OCI-LY1 (cell line): ENCODE results near the gene HPCAL1.

Experiments
- H2AFZ ChIP-seq: fragments of 200-600 bp; sonication (generic), shearing (Covaris generic); 2 replicates; pipeline ENCODE4 v1.6.0; 2014; ENCODE audit warnings: antibody characterized with exemption, mild to moderate bottlenecking, low read length
- H3F3A ChIP-seq: fragments of 200-600 bp; sonication (generic), shearing (Covaris generic); 2 replicates; pipeline ENCODE4 v1.6.0; 2014; ENCODE audit warnings: mild to moderate bottlenecking, antibody characterized with exemption, low read length, moderate library complexity; ENCODE audit not compliant: insufficient read depth
- H3K27ac ChIP-seq: fragments of 200-600 bp; sonication (generic); 2 replicates; pipeline ENCODE4 v1.5.1; 2014; ENCODE audit warnings: low read length, mixed run types, mild to moderate bottlenecking, low read depth; ENCODE audit not compliant: poor library complexity, severe bottlenecking
- H3K27me3 ChIP-seq: fragments of 200-600 bp; sonication (generic); 2 replicates; pipeline ENCODE4 v1.6.0; 2014; ENCODE audit warnings: antibody characterized with exemption, mild to moderate bottlenecking, low read length, moderate library complexity; ENCODE audit not compliant: insufficient read depth
- H3K36me3 ChIP-seq: fragments of 200-600 bp; sonication (generic); 2 replicates; pipeline ENCODE4 v1.6.1; 2014; ENCODE audit warnings: mild to moderate bottlenecking, antibody characterized with exemption, low read length, moderate library complexity, mixed read lengths; ENCODE audit not compliant: insufficient read depth
- H3K4me1 ChIP-seq: fragments of 200-600 bp; sonication (generic); 2 replicates; pipeline ENCODE4 v1.5.1; 2014; ENCODE audit warnings: mild to moderate bottlenecking, low read length, moderate library complexity; ENCODE audit not compliant: insufficient read depth, severe bottlenecking
- H3K4me2 ChIP-seq: fragments of 200-600 bp; sonication (generic), shearing (Covaris generic); 2 replicates; pipeline ENCODE4 v1.6.1; 2014; ENCODE audit warnings: low read length
- H3K4me3 ChIP-seq: fragments of 200-600 bp; sonication (generic); 2 replicates; pipeline ENCODE4 v1.5.1; 2014; ENCODE audit warnings: low read length, low read depth, mild to moderate bottlenecking, mixed read lengths; ENCODE audit not compliant: poor library complexity, severe bottlenecking
- H3K79me2 ChIP-seq: fragments of 200-600 bp; shearing (Covaris generic); 2 replicates; pipeline ENCODE4 v1.6.1; 2016; ENCODE audit warnings: mixed run types, low read length, mixed read lengths; ENCODE audit not compliant: insufficient read depth
- H3K9ac ChIP-seq: fragments of 200-600 bp; sonication (generic), shearing (Covaris generic); 2 replicates; pipeline ENCODE4 v1.6.1; 2014; ENCODE audit warnings: mild to moderate bottlenecking, low read length, mixed read lengths
- H3K9me2 ChIP-seq: fragments of 200-600 bp; sonication (generic), shearing (Covaris generic); 2 replicates; pipeline ENCODE4 v1.6.1; 2014; ENCODE audit warnings: low read depth, mild to moderate bottlenecking, low read length, mixed read lengths
- H3K9me3 ChIP-seq: fragments of 200-600 bp; shearing (Covaris generic); 2 replicates; pipeline ENCODE4 v1.6.1; 2014; ENCODE audit warnings: low read length, mixed read lengths
- H4K20me1 ChIP-seq: fragments of 200-600 bp; sonication (generic), shearing (Covaris generic); 2 replicates; pipeline ENCODE4 v1.6.0; 2016; ENCODE audit warnings: mild to moderate bottlenecking, low read length; ENCODE audit not compliant: insufficient read depth
- EZH2 ChIP-seq: fragments of 200-600 bp; sonication (generic), shearing (Covaris generic); IDR thresholded peaks from 2 replicates; pipeline ENCODE4 v1.8.0; 2017; ENCODE audit warnings: borderline replicate concordance, mixed run types, mild to moderate bottlenecking, antibody characterized with exemption, low read length, moderate library complexity, mixed read lengths
- TF ChIP-seq, protein P1 (sequence below): fragments of 200-600 bp; sonication (generic), shearing (Covaris generic); IDR thresholded peaks from 2 replicates; pipeline ENCODE4 v1.5.1; 2017; ENCODE audit warnings: mild to moderate bottlenecking, antibody characterized with exemption, low read length, moderate library complexity, mixed read lengths

HPCAL1 gene

DNA sequence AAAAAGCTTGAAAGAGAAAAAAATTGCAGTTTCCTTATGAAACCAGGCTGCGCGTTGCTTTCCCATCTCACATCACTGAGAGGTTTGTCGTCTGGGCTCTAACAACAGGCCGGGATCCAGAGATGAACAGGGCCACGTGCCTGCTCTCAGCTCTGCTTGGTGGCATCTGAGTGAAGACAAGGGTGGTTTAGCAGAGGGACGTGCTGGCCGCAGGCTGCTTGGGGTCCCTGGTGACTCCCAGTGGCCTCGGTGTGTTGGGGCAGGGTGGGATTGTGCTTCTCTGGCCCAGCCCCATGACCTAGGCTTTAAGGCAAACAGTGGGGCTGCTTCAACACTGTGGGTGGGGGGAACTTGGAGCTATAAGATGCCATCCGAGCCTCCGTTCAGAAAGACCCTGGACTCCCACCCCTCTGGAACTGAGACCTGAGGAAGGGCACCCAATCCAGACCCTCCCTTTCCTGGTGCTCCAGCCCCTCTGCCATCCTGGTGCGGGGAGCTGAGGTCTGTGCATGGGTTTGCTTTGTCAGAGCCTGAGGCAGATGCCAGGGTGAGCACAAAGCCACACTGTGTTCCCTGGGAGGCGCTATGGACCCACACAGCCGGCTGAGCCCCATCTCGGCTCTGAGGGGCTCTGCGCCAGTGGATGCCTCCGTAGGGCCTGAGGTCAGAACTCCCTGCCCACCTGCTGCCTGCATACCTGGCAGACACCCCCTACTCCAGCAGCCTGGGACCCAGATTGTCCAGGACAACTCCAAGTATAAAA, 18.4 kb upstream of the HPCAL1 start:
- Histone ChIP-seq H3K27me3 (peaks cover 10% of the 10 kb centered on the region; the same call in 1 of the 2 replicates), H3K27ac (no peak overlapping the region), H3K9me2 (no peaks in the 10 kb centered on the region), H3F3A (no peaks in the 10 kb centered on the region), H3K4me1 (no peaks in the 10 kb centered on the region), H3K36me3 (no peaks in the 10 kb centered on the region), H3K9ac (no peak overlapping the region), H3K4me3 (no peak overlapping the region), H4K20me1 (no peaks in the 10 kb centered on the region), H2AFZ (no peak overlapping the region), H3K9me3 (no peaks in the 10 kb centered on the region), H3K4me2 (no peak overlapping the region), H3K79me2 (no peaks in the 10 kb centered on the region)
- no peak for TF ChIP-seq EZH2
- TF ChIP-seq, protein P1, sequence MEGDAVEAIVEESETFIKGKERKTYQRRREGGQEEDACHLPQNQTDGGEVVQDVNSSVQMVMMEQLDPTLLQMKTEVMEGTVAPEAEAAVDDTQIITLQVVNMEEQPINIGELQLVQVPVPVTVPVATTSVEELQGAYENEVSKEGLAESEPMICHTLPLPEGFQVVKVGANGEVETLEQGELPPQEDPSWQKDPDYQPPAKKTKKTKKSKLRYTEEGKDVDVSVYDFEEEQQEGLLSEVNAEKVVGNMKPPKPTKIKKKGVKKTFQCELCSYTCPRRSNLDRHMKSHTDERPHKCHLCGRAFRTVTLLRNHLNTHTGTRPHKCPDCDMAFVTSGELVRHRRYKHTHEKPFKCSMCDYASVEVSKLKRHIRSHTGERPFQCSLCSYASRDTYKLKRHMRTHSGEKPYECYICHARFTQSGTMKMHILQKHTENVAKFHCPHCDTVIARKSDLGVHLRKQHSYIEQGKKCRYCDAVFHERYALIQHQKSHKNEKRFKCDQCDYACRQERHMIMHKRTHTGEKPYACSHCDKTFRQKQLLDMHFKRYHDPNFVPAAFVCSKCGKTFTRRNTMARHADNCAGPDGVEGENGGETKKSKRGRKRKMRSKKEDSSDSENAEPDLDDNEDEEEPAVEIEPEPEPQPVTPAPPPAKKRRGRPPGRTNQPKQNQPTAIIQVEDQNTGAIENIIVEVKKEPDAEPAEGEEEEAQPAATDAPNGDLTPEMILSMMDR = no peak

DNA sequence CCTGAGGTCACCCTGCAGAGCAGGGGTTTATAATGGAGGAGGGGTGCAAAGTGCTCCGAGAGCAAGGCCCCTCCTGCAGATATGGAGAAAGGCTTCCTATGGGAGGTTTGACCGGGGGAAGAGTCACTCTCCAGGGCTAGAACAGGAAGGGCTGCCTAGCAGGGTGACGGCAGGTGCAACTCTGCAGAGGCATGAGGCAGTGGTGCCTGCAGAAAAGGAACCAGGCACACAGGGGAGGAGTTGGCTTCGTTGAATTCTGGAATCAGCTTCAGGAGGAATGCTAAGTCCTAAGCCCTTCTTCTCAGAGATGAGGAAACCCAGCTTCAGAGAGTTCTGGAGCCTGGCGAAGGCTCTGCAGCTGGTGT, 17.5 kb upstream of the HPCAL1 start:
- no peak for TF ChIP-seq EZH2
- TF ChIP-seq, protein P1 = no peak
- no peaks in the 10 kb centered on the region for H3K9me2 ChIP-seq
- no peak overlapping the region for H3K9ac ChIP-seq
- no peak overlapping the region for H3K4me2 ChIP-seq
- H3K79me2 ChIP-seq = no peaks in the 10 kb centered on the region
- H3K4me3 ChIP-seq = no peak overlapping the region
- H3K9me3 ChIP-seq = no peaks in the 10 kb centered on the region
- no peak overlapping the region for H3K27ac ChIP-seq
- no peaks in the 10 kb centered on the region for H3K36me3 ChIP-seq
- no peaks in the 10 kb centered on the region for H3F3A ChIP-seq
- no peaks in the 10 kb centered on the region for H4K20me1 ChIP-seq
- H2AFZ ChIP-seq = no peak overlapping the region
- H3K27me3 ChIP-seq = peaks cover 10% of the 10 kb centered on the region; the same call in 1 of the 2 replicates
- H3K4me1 ChIP-seq = no peaks in the 10 kb centered on the region

DNA sequence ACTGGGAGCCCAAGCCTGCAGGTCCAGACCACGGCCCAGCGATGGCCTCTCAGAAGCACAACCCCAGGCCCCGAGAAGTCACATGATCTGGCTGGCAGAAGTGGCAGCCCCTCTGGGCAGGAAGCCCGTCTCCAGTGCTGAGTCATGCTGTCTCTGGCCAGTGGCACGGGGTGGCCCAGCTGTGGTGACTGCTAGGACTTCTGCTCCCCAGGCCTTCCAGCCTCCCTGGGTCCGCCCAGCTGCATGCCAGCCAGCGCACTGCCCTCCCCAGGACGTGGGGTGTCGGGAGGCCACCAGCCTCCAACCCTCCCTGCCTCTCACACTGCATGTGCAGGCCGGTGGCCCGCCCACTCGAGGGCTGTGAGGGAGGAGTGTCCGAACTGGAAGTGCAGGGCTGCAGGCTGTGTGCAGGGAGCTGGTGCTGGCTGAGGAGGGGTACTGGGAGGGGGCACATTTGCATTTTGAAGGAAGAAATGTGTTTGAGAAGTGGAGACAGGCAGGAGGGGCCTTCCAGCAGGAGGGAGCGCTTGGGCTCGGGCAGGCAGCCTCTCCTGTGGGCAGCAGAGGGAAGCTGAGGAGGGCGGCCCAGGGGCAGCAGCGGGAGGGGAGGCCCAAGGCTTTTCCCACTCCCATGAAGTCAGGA, 17.0 kb upstream of the HPCAL1 start:
- Histone ChIP-seq H3K9me2 (no peaks in the 10 kb centered on the region), H3K9ac (no peak overlapping the region), H3K27me3 (peaks cover 10% of the 10 kb centered on the region; the same call in 1 of the 2 replicates), H3F3A (no peaks in the 10 kb centered on the region), H3K4me2 (no peak overlapping the region), H3K27ac (no peak overlapping the region), H3K4me3 (no peak overlapping the region), H3K36me3 (no peaks in the 10 kb centered on the region), H4K20me1 (no peaks in the 10 kb centered on the region), H3K79me2 (no peaks in the 10 kb centered on the region), H3K4me1 (no peaks in the 10 kb centered on the region), H3K9me3 (no peaks in the 10 kb centered on the region), H2AFZ (no peak overlapping the region)
- TF ChIP-seq, protein P1 = no peak
- TF ChIP-seq EZH2 = no peak
